GM18498 (cell line): ENCODE results near the gene RIMBP3B.
"Not testable (repeated sequence)": the region's sequence is repeated elsewhere in the genome, so short reads cannot be mapped to it uniquely, and the experiment has no call there.

Experiments used
- ATAC-seq: cut with Tn5 transposase; IDR thresholded peaks from one replicate; pipeline ENCODE4 v1.9.1; 2021; ENCODE audit warnings: mild to moderate bottlenecking, moderate library complexity; ENCODE audit not compliant: unreplicated experiment

RIMBP3B gene

DNA sequence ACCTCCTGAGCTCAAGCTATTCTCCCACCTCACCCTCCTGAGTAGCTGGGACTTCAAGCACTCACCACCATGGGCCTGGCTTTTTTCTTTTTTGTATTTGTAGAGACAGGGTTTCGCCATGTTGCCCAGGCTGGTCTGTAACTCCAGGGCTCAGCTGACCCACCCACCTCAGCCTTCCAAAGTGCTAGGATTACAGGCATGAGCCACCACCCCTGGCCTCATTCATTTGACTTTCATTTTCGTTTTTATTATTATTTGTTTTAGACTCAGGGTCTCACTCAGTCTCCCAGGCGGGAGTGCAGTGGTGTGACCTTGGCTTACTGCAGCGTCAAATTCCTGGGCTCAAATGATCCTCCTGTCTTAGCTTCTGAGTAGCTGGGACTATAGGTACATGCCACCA lies 24.2 kb downstream of the RIMBP3B start:
- not testable (repeated sequence) for ATAC-seq

- ATAC-seq = not testable (repeated sequence)
Observed at GRCh38 chr22:21416375-21416774, 32.8 kb downstream of the RIMBP3B start.

DNA sequence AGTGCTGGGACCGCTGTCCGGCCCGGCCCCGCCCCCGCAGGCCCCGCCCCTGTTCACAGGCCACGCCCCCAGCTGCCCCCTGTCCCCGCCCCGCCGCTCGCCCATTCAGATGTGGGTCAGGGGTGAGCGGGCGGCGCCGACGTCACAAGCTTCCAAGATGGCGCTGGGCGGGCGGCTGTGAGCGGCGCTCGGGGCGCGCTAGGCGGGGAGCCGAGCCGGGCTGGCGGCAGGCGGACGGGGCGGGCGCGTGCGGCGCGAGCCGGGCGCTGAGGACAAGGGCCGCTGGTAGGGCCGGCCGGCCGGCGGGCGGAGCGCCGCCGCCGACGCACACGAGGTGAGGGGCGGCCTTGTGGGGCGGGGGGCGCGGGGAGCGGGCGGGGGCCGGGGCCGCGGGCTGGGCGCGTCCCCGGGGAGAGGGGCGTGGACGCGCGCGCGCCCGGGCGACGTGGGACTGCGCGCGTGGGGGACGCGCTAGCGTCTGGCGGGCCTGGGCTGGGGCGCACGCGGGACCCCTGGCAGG lies 33.7 kb downstream of the RIMBP3B start, which contains the start of gene HIC2:
Gene HIC2, plus strand, starts transcription at position 145 of the 520 bp plus-strand sequence. CDS start 25,461 bp downstream, outside the sequence.
- ATAC-seq = peak; percentile 83

- ATAC-seq = peak; percentile 7
Observed at GRCh38 chr22:21417853-21418252, 34.3 kb downstream of the RIMBP3B start.

- not testable (repeated sequence) for ATAC-seq
Observed at GRCh38 chr22:21418974-21419638, 35.6 kb downstream of the RIMBP3B start.

GRCh38 chr22:21420180-21420763 lies 36.7 kb downstream of the RIMBP3B start:
- ATAC-seq = not testable (repeated sequence)

- not testable (repeated sequence) for ATAC-seq
Observed at GRCh38 chr22:21424084-21424709, 40.6 kb downstream of the RIMBP3B start.

DNA sequence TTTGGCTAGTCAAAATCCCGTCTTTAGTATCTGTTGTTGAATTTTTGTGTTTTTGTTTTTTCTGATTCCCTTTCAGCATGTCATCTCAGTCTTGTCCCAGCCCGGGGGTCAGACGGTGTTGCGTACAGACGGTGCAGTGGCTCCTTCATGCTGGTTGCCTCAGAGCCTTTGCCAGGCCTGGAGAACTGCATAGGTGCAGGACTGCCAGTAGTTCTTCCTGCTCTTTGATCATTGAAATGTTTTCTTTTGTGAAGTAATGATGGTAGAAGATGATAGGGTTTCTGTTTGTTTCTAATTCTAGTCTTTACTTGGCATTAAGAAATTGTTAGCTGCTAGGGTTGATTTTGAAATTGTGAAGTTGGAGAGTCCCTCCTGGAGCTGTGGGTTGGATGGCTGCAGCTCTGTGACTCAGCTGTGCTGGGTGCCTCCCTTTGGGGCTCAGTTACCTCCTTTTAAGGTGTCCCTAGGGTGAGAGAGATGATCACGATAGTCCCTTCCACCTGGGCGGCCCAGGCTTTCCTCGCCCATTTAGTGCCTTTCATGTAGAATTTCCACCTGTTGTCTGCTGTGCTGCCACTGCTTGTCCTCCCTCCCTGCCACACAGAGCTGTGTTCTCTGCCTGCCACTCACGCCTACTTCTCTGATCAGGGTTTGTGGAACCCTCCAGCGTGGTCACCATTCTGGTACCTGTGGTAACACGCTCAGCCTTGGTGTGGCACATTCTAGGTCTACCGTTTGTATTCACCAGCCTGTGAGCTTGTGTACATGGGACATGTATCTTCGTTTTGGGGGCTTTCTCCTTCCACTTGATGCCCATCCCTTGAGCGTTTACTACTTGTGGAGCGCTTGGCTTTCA lies 51.1 kb downstream of the RIMBP3B start:
- not testable (repeated sequence) for ATAC-seq

- ATAC-seq = not testable (repeated sequence)
Observed at GRCh38 chr22:21435998-21436810, 52.7 kb downstream of the RIMBP3B start.

DNA sequence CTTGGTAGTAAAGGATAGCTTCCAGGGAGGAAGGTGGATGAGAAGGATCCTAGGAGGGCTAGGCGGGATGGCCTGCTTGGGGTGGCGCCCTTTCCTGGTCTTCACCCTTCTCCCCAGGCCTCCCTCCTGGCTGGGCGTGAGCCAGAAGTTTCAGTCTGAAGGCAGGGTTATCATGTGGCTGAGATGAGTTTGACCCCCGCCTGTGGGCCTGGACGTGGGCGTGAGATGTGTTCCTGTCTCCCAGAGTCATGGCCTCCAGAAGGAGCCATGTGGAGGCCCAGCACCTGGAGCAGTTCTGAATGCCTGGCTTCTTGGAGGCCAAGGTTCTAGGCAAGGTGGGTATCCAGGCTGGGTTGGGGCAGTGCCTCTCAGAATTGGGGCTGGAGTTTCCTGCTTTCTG lies 54.5 kb downstream of the RIMBP3B start:
- not testable (repeated sequence) for ATAC-seq
